Neuron (in vitro differentiated cells): ENCODE results near the gene TCF7L2.

Experiments
- H2AFZ ChIP-seq: one replicate; pipeline ENCODE4 v1.6.1; 2013; ENCODE audit warnings: low read depth, mild to moderate bottlenecking, inconsistent platforms, low read length, moderate library complexity
- H3K27me3 ChIP-seq: one replicate; pipeline ENCODE4 v1.6.1; 2013; ENCODE audit warnings: low read length; ENCODE audit not compliant: insufficient read depth
- H3K36me3 ChIP-seq: one replicate; pipeline ENCODE4 v1.6.1; 2013; ENCODE audit warnings: low read length; ENCODE audit not compliant: insufficient read depth
- H3K4me1 ChIP-seq: one replicate; pipeline ENCODE4 v1.6.1; 2013; ENCODE audit warnings: low read length; ENCODE audit not compliant: insufficient read depth
- H3K4me3 ChIP-seq: 2 replicates; pipeline ENCODE4 v1.5.1; 2013; ENCODE audit warnings: mild to moderate bottlenecking, low read length, moderate library complexity
- H3K9me3 ChIP-seq: one replicate; pipeline ENCODE4 v1.6.1; 2013; ENCODE audit warnings: low read length

TCF7L2 gene

DNA sequence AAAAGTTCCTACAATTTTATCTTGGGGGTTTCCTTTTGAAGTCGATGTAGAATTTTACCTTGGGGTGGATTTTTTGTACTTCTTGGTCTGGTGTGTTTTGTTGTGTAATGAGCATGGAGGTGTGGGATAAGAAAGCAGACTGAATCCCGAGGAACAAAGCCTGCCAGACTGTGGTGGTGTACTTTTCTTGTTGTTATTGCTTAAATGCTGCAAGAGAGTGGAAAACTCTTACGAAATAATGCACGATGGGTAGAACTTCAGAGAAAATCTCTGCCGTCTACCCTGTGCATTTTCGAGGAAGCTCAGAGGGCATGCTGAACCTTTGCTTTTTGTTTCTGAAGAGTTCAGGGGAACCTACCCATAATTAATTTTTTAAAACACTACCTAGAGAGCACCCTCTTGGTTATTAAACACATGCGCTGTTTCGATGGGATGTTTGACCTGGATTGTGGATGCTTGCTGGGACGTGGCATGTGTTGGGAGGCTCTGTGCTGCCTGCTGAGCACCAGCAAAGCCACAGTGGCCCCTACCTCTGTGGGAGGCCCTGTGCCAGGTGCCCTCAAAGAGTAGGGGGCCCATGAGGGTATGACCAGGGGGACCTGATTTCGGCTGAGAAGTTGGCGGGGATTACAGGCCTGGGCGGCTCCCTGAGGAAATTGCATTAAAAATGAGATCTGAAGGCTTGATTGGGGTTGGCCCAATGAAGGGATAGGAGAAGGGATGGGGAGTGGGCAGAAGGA is 94.1 kb downstream of the TCF7L2 start:
- Histone ChIP-seq H3K9me3 (peaks cover 2% of the 10 kb centered on the region), H3K36me3 (peaks cover 11% of the 10 kb centered on the region), H2AFZ (no peak overlapping the region), H3K4me1 (peaks cover 10% of the 10 kb centered on the region), H3K27me3 (no peaks in the 10 kb centered on the region), H3K4me3 (no peak overlapping the region)

DNA sequence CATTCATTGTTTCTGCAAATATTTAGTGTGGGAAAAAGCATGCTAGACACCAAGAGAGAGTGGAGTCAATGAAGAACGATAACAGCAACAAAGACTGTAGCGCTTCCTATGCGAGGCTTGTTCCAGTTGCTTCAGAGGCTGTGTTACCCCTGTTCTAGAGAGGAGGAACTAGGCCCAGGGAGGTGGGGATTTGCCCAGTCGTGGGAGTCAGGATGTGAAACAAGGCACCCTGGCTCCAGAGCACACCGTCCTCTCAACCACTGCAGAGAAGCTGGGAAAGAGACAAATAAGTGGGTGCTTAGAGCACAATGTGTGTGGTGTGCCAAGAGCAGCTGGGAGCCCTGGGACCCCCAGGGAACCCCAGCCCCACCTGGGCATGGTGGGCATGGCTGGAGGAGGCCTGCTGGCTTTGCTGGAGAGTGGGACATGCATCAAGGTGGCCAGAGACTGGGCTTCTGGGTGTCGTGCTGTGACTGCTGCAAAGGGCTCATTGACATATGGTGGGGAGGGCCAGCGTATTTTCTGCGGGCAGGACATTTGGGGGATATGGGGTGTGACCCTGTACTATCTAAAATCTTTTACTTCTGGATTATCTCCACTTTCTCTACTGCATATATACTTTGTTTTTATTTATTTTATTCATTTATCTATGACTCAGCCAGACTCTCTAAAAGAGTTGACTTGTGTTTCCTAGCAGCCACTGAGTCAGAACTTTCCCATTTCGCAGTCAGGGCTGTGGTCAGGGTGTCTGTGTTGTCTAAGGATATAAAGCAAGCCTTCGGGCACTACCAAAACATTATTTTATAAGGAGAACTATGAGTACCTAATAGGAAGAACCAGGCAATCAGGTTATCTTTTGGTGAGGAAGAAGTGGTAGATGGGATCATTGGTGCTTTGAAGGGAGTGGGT is 95.4 kb downstream of the TCF7L2 start:
- no peaks in the 10 kb centered on the region for H3K27me3 ChIP-seq
- H3K9me3 ChIP-seq: peaks cover 2% of the 10 kb centered on the region
- no peak overlapping the region for H2AFZ ChIP-seq
- H3K36me3 ChIP-seq: peaks cover 10% of the 10 kb centered on the region
- no peak overlapping the region for H3K4me3 ChIP-seq
- H3K4me1 ChIP-seq: peaks cover 10% of the 10 kb centered on the region

DNA sequence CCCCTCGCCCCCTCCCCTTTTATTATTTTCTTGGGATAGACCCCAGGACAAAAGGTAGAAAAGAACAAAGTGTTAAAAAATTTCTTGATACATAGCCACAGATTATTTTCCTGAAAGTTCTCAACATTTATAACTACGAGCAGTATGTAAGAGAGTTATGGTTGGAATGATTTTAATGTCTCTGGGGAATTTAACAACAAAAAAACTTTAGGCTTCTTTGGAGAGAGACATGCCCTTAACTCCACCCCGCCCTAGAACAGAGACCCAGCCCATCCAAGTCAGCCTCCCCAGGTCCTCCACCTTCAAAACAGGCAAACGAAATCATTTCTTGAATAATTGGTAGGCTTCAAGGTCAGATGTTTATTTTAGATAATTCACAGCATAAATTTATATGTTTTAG is 97.1 kb downstream of the TCF7L2 start:
- Histone ChIP-seq H2AFZ (no peak overlapping the region), H3K27me3 (no peaks in the 10 kb centered on the region), H3K4me1 (peaks cover 10% of the 10 kb centered on the region), H3K9me3 (peaks cover 1% of the 10 kb centered on the region), H3K4me3 (no peak overlapping the region), H3K36me3 (peaks cover 6% of the 10 kb centered on the region)

DNA sequence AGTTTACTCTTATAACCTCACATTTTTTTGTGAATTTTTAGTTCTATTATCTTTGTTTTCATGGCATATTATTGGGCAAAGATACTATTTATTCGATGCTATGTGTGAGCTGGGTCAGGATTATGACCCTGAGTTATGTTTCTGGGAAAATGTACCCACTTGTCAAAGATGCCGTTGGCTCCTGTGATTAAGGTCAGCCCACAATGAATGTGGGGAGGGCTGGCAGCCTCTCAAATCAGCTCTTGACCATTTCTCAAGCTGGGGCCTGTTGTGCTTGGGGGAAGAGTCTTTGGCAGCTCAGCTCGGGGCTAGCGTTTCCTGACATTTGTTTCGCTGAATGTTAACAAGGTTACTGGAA is 97.5 kb downstream of the TCF7L2 start:
- peaks cover 10% of the 10 kb centered on the region for H3K4me1 ChIP-seq

DNA sequence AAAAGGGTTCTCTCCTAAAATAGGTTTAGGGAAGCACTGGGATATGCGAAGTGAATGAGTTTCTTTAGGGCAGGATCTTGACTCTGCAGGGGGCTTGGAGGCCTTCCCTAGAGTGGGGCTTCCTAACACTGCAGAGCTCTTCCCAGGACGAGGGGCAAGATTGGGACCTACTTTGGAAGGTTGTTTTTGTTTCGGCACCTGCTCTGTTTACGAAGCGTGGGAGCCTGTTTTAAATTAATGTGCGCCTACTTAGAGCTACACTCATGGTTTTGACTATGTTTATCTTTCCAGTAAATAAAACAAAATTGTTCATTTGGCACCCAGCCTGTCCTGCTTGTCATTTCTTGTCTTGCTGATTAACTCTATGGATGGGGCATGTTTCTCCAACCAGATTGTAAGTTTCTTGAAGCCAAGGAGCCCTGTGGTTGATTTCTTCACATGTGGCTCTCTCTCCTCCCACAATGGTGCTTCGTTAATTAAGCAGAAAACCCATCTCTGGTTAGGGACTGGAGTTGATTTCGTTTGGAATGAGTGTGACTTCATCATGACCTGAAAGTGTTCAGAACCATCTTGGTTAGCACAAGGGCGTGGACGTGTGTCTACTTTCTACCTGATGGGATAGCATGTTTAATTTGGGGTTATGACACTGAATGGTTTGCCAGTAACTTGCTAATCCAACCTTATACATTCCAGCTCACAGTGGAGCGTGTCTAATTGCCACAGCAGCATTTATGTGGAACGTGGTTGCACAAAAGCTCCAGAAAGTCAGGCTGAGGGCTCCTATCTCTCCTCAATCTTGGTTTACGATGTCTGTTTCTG is 98.1 kb downstream of the TCF7L2 start:
- peaks cover 10% of the 10 kb centered on the region for H3K4me1 ChIP-seq
- H3K36me3 ChIP-seq: no peaks in the 10 kb centered on the region
- no peak overlapping the region for H2AFZ ChIP-seq
- no peaks in the 10 kb centered on the region for H3K9me3 ChIP-seq
- no peak overlapping the region for H3K4me3 ChIP-seq
- H3K27me3 ChIP-seq: no peaks in the 10 kb centered on the region

More for the DNA sequence above, 97.5 kb downstream of the TCF7L2 start:
- Histone ChIP-seq H2AFZ (no peak overlapping the region), H3K4me3 (no peak overlapping the region), H3K27me3 (no peaks in the 10 kb centered on the region), H3K9me3 (no peaks in the 10 kb centered on the region), H3K36me3 (peaks cover 1% of the 10 kb centered on the region)

DNA sequence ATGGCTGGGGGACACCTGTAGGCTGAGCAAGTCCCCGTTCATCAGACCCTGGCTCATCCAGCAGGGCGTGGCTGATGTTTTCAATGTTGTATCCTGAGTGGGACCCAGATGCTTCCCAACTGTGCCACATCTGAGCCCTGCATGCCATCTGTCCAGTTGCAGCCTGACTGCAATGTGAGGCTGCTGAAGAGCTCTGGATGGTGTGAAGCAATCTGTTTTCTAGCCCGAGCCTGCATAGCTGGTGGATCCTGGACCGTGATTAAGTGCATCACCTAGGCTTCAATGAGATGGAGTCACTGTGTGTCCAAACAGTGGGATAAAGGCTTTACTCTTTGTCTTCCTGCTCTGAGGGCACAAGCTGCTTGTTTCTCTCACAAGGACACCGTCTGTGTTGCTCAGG is 99.8 kb downstream of the TCF7L2 start:
- no peaks in the 10 kb centered on the region for H3K9me3 ChIP-seq
- no peaks in the 10 kb centered on the region for H3K36me3 ChIP-seq
- no peak overlapping the region for H2AFZ ChIP-seq
- peaks cover 21% of the 10 kb centered on the region for H3K4me1 ChIP-seq
- H3K27me3 ChIP-seq: no peaks in the 10 kb centered on the region
- H3K4me3 ChIP-seq: no peak overlapping the region

DNA sequence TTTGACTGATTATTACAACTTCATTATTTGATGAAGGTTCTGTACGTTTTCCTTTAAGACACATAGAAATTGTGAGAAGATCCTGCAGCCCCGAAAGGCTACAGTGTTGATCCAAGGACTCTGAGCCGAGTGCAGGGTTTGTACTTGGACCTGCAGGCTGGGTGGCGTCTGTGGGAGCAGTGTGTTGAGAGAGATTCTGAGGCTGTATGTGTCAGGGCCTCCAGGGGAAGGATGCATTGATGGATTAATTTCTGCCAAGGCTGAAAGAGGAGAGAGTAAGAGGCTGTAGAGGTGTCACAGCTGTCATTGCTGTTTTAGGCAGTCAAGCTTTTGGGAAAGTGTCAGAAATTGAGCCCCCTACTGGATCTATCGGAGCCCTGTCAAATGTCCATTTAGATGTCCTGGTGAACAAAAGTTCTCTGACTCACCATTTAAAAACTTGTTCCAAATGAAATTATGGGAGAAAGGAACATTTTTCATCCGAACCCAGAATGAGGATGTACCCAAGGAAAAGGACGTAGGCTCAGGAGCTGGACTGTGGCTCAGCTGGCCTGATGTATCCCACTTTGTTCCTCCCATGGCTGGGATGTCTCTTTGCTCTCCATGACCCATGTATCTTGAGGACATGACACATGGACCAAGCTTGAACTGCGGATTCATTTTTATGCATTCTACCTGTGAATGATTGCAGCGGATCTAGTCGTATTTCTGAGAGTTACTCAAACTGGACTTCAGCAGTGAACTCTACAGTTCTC is 102.2 kb downstream of the TCF7L2 start:
- Histone ChIP-seq H3K4me1 (peaks cover 23% of the 10 kb centered on the region), H3K36me3 (no peaks in the 10 kb centered on the region), H3K4me3 (no peak overlapping the region), H3K9me3 (no peaks in the 10 kb centered on the region), H2AFZ (no peak overlapping the region), H3K27me3 (no peaks in the 10 kb centered on the region)

DNA sequence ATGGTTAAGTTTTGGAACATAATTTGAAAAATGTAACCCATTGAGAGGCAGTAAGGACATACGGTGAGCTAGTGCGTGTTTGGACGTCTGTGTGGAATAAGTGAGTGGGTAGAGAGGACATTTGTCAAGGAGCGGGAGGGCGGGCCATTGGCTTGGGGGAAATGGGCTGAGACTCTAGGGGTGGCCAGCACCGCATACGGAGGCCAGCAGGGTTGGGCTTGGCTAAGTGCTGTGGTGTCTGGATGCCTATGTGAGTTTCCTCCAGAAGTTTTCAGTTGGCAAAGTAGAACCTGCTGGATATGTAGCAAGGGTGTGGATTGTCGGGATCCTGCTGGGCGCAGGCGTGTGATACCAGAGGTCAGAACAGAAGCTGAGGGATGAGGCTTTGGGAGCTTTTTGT is 103.0 kb downstream of the TCF7L2 start:
- no peak overlapping the region for H2AFZ ChIP-seq
- H3K9me3 ChIP-seq: no peaks in the 10 kb centered on the region
- no peak overlapping the region for H3K4me3 ChIP-seq
- no peaks in the 10 kb centered on the region for H3K36me3 ChIP-seq
- H3K27me3 ChIP-seq: no peaks in the 10 kb centered on the region
- peaks cover 23% of the 10 kb centered on the region for H3K4me1 ChIP-seq

DNA sequence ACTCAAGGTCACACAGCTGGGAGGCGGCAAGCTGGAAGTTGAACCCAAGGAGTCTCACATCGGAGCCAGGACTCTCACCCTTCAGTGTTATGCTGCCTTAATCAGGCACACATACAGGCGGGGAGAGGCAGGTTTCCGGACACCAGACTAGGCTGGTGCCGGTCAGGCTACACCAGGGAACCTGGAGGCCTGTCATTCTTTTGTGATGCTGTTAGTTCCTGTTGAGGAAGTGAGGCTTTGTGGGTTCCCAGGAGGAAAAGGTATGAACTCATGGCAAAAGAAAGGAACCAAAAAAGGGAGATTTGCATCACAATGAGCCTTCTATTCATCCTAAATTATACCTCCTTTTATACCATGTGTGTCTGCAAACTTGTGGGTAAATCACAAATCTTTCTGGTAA is 103.8 kb downstream of the TCF7L2 start:
- H2AFZ ChIP-seq: no peak overlapping the region
- no peaks in the 10 kb centered on the region for H3K9me3 ChIP-seq
- no peaks in the 10 kb centered on the region for H3K36me3 ChIP-seq
- no peak overlapping the region for H3K4me3 ChIP-seq
- peaks cover 27% of the 10 kb centered on the region for H3K4me1 ChIP-seq
- no peaks in the 10 kb centered on the region for H3K27me3 ChIP-seq

DNA sequence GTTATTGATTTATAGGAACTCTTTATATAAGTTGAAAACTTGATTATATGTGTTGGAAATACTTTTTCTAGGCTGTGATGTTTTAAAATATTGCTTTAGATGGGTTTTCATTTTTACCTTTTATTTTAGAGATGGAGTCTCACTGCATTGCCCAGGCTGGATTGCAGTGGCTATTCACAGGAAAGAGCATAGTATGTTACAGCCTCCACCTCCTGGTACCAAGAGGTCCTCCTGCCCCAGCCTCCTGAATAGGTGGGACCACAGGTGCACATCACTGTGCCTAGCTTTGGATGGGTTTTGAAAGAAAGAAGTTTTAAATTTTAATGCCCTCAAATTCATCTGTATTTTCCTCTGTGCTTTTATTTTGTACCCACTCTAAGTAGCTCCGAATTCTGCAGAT is 105.4 kb downstream of the TCF7L2 start:
- H3K9me3 ChIP-seq: no peaks in the 10 kb centered on the region
- H3K27me3 ChIP-seq: no peaks in the 10 kb centered on the region
- no peak overlapping the region for H2AFZ ChIP-seq
- H3K4me3 ChIP-seq: no peak overlapping the region
- peaks cover 43% of the 10 kb centered on the region for H3K4me1 ChIP-seq
- H3K36me3 ChIP-seq: no peaks in the 10 kb centered on the region

DNA sequence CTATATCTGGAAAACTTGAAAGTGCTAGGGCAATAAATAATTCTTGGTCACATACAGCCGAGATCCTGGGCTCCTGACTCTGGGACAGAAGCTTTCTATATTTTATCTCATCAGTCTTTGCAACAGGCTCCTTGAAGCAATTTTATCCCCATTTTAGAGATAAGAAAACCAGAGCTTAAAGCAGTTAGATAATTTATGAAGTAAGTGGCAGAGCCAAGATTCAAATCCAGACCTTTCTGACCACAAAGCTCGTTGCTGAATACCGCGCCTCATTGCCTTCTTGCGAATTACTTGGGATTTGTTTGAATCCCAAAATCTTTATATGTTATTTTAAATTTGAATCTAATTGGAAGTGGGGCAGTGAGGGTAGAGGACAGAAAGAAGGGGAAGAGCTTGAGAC is 106.0 kb downstream of the TCF7L2 start:
- Histone ChIP-seq H3K4me3 (no peak overlapping the region), H3K9me3 (no peaks in the 10 kb centered on the region), H3K36me3 (no peaks in the 10 kb centered on the region), H2AFZ (no peak overlapping the region), H3K27me3 (no peaks in the 10 kb centered on the region), H3K4me1 (peaks cover 49% of the 10 kb centered on the region)

DNA sequence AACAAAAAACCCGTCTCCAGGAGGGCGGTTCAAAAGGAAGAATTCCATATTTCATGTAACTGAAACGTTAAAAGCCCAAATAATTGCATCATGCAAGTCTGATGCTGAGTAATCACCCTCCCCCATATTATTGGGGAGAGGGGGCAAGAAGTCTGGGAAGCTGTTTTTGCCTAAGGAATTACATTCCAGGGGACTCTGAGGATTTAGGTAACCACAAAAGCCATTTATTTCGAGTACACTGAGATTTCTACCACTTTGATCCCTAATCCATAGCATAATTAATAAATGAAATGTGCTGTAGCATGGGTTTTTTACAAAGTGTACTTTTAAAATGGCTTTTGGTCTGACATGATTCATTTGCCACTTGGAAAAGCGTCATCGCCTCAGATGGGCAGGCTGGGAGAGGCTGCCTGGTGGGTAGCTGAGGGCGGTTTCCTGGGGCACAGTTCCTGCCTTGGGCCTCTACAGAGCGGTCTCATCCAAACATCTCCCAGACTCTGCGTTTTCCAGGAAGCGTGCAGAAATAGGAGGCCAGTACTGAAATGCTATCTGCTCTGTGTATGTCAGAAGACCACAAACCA is 106.5 kb downstream of the TCF7L2 start:
- Histone ChIP-seq H3K36me3 (no peaks in the 10 kb centered on the region), H3K4me1 (peaks cover 53% of the 10 kb centered on the region), H3K4me3 (no peak overlapping the region), H2AFZ (no peak overlapping the region), H3K9me3 (no peaks in the 10 kb centered on the region), H3K27me3 (no peaks in the 10 kb centered on the region)
